ENCODE measurements around the gene CTDSPL.

Gene CTDSPL

DNA sequence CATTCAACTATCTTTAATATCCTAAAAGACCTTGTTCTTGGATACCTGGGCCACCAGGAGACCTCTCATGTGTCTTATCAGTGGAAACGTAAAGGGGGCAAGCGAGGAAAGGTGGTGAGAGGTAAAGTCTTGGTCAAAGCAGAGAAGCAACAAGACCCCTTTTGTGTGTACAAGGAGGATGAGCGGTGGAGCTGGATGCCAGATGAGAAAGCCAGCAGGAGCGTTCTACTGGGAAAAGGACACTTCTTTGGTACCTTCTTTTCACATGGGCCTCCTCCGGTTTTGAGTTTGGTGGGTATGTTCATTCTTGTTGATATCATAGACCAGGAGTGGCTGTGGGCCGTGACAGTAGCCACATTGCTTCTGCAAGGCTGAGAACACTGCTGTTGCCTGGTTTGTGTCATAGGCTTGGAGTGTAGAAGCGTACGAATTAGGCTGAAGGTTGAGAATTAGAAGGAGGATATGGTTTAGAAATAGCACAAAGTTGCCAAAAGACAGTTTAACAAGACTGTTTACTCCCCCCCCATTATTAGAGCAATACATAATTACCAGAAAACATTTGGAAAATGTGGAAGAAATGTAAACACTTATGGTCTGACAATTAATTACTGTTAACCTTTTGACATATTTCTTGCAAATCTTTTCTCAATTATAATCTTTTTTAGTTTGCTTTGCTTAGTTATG, 82.1 kb downstream of the CTDSPL start:
- Histone ChIP-seq H3K27me3 (ENCODE audit: insufficient read depth, poor library complexity, severe bottlenecking) (no peaks in the 10 kb centered on the region), H3K4me1 (ENCODE audit: insufficient read depth, poor library complexity, severe bottlenecking) (peaks cover 28% of the 10 kb centered on the region), H3K36me3 (ENCODE audit: low read depth) (peaks cover 16% of the 10 kb centered on the region; the same call in 1 of the 2 replicates), H3K27ac (ENCODE audit: poor library complexity, severe bottlenecking) (peak overlapping the region; percentile 92), H3K9me3 (ENCODE audit: severe bottlenecking) (no peaks in the 10 kb centered on the region), H3K4me3 (ENCODE audit: severe bottlenecking) (no peak overlapping the region)
- TF ChIP-seq CTCF (IDR thresholded peaks at IDR 0.05; ENCODE audit: poor library complexity, severe bottlenecking), result no peak
- DNase-seq (ENCODE audit: low spot score) (no peak), ATAC-seq (ENCODE audit: low read depth) (no peak)

DNA sequence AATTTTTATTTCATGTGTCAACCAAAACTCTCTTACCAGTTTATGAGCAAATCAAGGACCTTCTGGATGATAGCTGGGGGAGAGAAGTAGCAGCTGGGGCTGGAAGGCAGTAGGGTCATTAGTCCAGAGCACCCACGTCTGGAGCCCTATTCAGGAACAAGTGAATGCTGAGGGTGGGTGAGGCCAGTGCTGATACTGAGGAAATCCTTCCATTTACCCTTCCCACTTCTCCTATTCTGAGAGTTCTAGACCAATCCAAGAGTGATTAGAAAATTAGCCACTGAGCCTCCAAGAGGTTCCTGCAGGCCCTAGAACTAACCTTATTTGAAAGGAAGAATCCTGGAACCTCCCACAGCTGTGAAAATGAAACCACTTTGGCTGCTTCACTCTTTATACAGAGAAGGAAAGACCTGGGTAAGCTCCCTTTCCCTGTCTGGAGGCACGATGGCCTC, 82.7 kb downstream of the CTDSPL start:
- Histone ChIP-seq H3K9me3 (ENCODE audit: severe bottlenecking) (no peaks in the 10 kb centered on the region), H3K36me3 (ENCODE audit: low read depth) (peaks cover 16% of the 10 kb centered on the region; the same call in 1 of the 2 replicates), H3K4me1 (ENCODE audit: insufficient read depth, poor library complexity, severe bottlenecking) (peaks cover 28% of the 10 kb centered on the region), H3K27me3 (ENCODE audit: insufficient read depth, poor library complexity, severe bottlenecking) (no peaks in the 10 kb centered on the region), H3K27ac (ENCODE audit: poor library complexity, severe bottlenecking) (peak overlapping the region; percentile 92), H3K4me3 (ENCODE audit: severe bottlenecking) (no peak overlapping the region)
- ATAC-seq (ENCODE audit: low read depth), result no peak
- no peak for DNase-seq (ENCODE audit: low spot score)
- TF ChIP-seq CTCF (IDR thresholded peaks at IDR 0.05; ENCODE audit: poor library complexity, severe bottlenecking), result no peak

- H3K27ac ChIP-seq (ENCODE audit: poor library complexity, severe bottlenecking), result peak overlapping the region; percentile 92
- peaks cover 28% of the 10 kb centered on the region for H3K4me1 ChIP-seq (ENCODE audit: insufficient read depth, poor library complexity, severe bottlenecking)
- no peak for DNase-seq (ENCODE audit: low spot score)
These were observed 83.6 kb downstream of the CTDSPL start for GRCh38 chr3:37945156-37945806.

GRCh38 chr3:37945807-37946530, 84.3 kb downstream of the CTDSPL start:
- peak; percentile 93 for ATAC-seq (ENCODE audit: low read depth)
- H3K36me3 ChIP-seq (ENCODE audit: low read depth), result peaks cover 20% of the 10 kb centered on the region
- no peaks in the 10 kb centered on the region for H3K27me3 ChIP-seq (ENCODE audit: insufficient read depth, poor library complexity, severe bottlenecking)
- TF ChIP-seq CTCF (IDR thresholded peaks at IDR 0.05; ENCODE audit: poor library complexity, severe bottlenecking), result no peak
- DNase-seq (ENCODE audit: low spot score), result peak; percentile 93
- H3K27ac ChIP-seq (ENCODE audit: poor library complexity, severe bottlenecking), result peak overlapping the region; percentile 92
- no peaks in the 10 kb centered on the region for H3K9me3 ChIP-seq (ENCODE audit: severe bottlenecking)
- no peak overlapping the region for H3K4me3 ChIP-seq (ENCODE audit: severe bottlenecking)
- H3K4me1 ChIP-seq (ENCODE audit: insufficient read depth, poor library complexity, severe bottlenecking), result peaks cover 28% of the 10 kb centered on the region

More at GRCh38 chr3:37945156-37945806, 83.6 kb downstream of the CTDSPL start:
- no peak for TF ChIP-seq CTCF (IDR thresholded peaks at IDR 0.05; ENCODE audit: poor library complexity, severe bottlenecking)
- Histone ChIP-seq H3K4me3 (ENCODE audit: severe bottlenecking) (no peak overlapping the region), H3K27me3 (ENCODE audit: insufficient read depth, poor library complexity, severe bottlenecking) (no peaks in the 10 kb centered on the region), H3K9me3 (ENCODE audit: severe bottlenecking) (no peaks in the 10 kb centered on the region), H3K36me3 (ENCODE audit: low read depth) (peaks cover 16% of the 10 kb centered on the region)
- ATAC-seq (ENCODE audit: low read depth), result no peak; the same call in 2 of the 3 replicates
